Measurements from ENCODE around the gene ATG12.
"Not testable (repeated sequence)": the region's sequence is repeated elsewhere in the genome, so short reads cannot be mapped to it uniquely, and the experiment has no call there.

The ATG12 gene

DNA sequence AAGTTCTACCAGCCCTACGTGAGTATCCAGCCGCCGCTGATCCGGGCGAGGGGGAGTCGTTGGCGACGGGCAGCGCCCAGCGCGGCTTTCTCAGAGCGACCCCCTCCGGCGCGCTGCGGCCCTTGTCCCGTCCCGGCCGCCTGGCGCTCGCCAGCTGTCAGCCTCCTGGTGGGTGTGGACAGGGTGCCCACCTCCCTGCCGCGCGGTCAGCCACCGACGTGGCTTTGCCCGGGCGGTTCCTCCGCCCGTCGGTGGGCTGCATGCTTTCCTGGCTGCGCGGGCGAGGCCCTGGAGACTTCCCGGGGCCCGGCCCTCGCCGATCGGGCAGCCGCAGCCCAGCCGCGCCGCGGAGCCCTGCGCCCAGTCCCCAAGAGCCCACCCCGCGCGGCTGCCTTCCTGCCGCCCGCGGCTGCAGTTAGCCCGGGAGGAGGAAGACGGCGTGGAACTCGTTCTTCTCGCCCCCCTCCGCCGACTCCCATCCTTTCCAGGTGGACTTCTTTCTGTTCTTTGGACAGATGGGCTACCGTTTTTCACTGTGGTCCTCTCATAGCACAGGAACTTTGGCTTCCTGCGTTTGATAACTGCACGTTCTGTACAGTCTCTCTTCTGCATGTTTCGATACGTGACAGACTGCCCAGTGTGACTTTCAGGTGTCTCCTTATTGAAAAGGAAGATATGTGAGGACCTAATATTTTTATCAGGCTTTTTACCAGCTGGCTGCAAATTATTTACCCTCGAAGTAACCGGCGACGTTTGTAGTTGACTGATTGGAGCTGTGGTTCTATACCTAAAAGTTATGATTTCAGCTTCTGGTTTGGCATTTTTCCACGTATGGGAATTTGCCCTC is 947 bp upstream of the ATG12 start:
- DNase-seq, result peak; percentile 43

DNA sequence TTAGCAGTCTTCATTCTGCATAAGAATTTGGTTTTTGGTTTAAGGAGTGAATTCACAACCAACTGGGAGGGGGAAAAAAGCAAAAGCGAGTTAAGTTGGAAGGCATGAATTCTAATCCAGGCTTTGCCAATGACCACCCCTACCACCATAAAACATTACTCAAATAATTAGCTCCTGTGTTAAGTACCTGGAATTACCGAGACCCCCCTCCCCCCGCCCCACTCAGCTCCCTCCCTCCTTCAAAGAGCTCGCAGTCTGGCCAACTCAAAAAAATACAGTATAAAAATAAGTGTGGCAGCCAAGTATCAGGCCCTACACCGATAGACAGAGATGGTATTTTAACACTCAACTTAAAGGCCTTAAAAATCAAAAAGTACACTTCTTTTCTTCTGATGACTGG is 492 bp downstream of the ATG12 start:
- no peak for DNase-seq

DNA sequence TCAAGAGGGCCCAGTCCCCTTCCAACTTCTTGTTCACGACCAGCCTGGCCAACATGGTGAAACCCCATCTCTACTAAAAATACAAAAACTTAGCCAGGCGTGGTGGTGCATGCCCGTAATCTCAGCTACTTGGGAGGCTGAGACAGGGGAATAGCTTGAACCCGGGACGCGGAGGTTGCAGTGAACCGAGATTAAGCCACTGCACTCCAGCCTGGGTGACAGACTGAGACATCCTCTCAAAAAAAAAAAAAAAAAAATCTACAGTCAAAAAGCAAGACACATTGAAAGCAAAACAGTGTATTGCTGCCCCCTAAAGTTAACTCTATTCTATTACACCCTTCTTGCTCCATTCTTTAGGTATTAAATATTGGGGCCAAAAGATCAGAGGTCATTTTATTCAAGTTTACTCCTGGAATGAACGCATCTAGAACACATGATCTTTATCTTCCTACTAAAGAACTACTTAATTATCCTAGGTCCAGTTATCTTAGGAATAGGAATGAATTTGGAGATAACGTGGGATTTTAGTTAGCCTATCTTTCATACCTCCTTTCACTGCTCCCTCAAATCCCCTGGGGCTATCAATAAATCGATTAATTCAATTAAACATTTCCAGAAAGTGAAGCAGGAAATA is 2.4 kb downstream of the ATG12 start:
- DNase-seq, result no peak

DNA sequence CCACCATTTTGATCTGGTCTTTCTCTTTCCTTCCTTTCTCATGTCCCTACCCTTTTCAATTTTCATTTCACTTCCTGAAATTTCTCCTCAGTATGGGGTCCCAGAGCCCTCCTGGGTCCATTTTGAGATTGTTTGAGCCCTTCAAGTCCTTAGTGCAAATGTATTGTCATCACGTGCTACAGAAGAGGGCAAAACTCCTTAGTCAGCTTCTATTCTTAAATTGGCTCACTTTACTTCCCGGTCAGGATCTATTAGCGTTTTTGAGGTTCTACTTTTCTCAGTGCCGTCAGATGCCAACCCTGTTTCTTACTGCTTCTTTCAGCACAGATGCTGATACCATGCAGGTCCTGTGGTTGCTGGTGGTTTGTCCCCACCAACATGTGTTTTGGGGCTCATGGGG is 5.9 kb downstream of the ATG12 start:
- DNase-seq, result no peak

DNA sequence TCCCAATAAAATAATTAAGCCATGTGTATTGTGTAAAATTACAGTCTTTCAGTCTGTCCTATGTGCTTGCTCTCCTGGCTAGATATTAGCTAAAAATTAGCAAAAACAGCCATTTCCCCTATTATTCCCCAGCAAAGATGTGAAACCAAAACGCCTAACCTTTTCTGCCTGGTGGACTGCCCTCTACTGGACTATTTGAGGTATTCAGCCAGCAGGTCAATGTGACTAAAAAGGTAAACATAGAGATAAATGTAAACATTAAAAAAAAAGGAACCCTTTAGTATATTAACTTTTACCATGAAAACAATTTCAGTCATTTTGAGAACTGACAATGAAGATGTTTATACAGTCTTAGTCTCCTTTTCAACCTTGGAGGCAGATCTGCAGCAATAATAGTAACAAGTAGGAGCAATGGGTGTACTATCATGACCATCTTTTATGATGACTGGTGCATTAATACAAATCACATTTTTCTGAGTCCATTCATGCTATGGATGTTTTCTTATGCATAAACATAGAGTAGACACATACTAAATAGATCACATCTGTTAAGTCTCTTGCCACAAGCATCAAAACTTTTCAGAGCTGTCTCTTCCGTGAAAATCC is 10.1 kb downstream of the ATG12 start:
- DNase-seq, result no peak

DNA sequence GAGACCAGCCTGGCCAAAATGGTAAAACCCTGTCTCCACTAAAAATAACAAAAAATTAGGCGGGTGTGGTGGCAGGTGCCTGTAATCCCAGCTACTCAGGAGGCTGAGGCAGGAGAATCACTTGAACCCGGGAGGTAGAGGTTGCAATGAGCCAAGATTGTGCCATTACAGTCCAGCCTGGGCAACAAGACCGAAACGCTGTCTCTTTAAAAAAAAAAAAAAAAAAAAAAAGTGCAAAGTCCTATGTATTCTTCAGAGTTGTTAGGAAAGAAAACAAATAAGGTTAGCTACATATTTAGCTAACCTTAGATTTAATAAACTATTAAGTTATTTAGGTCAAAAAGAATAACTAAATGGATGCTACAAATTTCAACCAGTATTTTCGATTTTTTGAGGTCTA is 11.5 kb downstream of the ATG12 start:
- DNase-seq, result no peak

DNA sequence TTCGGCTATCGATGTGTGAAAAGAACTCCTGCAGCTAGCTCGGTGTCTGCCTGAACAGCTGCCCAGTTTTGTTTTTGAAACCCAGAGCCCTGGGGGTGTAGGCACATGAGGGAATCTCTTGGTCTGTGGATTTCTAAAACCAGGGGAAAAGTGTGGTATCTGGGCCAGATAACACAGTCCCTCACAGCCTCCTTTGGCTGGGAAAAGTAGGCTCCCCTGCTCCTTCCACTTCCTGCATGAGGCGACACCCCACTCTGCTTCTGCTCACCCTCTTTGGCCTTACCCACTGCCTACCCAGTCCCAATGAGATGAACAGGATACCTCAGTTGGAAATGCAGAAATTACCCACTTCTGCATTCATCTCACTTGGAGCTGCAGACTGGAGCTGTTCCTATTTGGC is 15.4 kb downstream of the ATG12 start:
- no peak for DNase-seq

DNA sequence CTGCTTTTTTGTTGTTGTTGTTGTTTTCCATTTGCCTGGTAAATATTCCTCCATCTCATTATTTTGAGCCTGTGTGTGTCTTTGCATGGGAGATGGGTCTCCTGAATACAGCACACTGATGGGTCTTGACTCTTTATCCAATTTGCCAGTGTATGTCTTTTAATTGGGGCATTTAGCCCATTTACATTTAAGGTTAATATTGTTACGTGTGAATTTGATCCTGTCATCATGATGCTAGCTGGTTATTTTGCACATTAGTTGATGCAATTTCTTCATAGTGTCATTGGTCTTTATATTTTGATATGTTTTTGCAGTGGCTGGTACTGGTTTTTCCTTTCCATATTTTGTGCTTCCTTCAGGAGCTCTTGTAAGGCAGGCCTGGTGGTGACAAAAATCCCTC is 16.4 kb downstream of the ATG12 start:
- DNase-seq, result not testable (repeated sequence)

DNA sequence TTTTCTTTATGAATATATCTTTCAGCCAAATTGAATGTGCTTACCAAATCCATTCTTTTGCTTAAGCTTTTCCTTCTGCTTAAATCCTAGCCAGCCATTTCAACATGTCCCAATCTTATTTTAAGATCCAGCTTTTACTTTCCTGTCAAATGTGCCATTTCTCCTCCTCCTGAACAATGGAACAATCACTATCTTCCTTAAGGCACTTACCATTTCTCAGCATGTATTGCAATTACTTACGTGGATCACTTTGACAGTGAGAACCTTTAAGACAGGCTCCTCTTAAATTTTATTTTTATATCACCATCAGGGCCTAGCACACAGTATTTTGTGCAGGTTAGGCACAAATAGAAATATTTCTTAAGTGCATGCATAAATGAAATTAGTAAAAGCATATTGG is 20.5 kb downstream of the ATG12 start:
- DNase-seq, result no peak

DNA sequence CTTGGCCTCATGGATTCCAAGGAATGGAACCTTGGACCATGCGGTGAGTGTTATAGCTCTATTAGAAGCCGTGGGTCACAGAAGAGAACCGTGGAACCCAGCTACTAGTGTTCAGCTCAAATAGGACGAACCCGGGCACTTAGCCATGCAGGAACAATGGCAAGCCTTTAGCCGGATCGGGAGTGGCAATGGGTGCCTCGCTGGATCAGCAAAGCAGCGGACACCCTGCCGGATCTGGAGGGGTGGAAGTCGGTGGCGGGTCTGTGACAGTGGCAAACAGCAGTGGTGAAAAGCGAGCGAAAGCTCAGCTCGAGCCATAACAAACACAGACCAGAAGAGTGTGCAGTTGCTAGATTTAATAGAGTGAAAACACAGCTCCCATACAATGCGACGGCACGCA is 22.5 kb downstream of the ATG12 start:
- no peak for DNase-seq

DNA sequence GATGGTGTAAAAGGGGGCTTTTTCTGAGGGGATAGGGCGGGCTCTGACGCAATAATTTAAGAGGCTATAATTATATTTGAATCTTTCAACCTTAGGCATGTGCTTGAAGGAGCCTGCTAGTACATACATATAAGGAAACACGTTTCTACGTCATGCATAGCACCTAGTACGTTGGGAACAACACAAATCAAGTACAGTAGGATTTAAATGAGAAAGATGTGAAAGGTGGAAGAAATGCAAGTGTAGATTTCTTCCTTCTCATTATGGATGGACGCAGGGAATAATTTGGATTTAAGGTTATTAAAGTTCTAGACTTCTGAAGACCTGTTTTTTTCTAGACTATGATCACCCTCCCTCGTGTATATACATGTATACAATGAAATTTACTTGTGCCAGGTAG is 24.0 kb downstream of the ATG12 start:
- DNase-seq, result no peak

DNA sequence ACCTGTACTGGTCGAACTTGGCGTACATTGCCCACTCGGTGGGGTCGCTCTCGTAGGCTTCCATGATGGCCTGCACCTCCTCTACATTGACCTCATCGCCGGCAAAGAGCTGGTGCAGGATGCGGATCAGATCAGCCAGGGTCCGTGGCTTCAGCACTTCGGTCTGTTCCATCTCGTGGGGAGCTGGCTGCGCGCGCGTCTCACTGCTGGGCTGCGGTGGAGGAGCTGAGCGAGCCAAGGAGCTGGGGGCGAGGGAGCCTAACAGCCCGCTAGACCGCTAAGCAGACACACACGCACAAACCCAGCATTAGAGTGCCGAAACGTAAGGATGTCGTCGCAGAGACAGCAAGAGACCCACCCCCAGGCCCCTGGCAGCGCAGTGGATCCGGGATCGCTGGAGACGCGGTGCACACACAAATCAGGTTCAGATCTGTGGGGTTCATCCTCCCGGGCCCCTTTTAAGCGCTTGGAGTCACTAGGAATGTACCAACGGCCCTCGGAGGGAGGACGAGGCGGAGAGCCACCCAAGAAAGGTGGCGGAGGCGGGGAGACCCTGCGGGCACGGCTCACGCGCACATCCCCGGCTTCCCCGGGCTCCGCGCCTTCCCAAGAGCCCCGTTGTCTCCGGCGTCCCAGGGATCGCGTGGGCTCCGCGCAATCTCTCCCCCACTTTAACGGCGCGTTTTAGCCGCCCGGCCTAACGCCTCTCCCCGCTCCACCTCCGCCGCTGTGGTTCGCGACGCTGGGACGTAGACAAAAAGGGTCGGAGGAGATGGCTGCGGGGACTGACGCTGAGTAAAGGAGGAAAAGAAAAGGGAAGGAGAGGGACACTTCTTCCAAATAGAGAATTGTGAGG is 24.9 kb downstream of the ATG12 start, which contains the start of gene CDO1:
Gene CDO1, minus strand, starts transcription at position 434 of the 856 bp plus-strand sequence. Its CDS starts 262 bp downstream, at position 172.
- no peak for DNase-seq

DNA sequence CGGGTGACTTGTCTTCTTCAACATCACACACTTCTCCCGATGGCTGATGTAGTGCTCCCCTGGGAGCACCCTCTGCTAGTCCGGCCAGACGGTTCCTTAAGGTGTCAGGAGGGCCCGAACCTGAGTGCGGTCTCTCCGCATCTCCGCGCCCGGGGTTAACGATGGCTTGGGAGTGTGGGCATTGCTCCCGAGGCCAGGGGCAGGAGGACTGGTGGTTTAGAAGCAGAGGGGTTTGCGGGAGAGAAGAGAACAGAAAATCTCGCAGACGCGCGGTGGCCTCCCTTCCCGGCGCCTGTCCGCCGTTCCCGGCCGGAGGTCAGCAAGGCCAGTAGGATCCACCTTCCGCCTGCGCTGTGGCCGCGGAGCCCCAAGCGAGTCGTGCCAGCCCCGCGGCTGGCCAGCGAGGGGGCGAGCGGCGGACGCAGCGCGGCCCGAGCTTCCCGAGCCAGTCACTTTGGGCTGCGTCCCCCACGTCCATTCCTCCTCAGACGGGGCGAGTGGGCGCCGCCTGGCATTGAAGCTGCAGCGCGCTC is 25.6 kb downstream of the ATG12 start:
- no peak for DNase-seq

DNA sequence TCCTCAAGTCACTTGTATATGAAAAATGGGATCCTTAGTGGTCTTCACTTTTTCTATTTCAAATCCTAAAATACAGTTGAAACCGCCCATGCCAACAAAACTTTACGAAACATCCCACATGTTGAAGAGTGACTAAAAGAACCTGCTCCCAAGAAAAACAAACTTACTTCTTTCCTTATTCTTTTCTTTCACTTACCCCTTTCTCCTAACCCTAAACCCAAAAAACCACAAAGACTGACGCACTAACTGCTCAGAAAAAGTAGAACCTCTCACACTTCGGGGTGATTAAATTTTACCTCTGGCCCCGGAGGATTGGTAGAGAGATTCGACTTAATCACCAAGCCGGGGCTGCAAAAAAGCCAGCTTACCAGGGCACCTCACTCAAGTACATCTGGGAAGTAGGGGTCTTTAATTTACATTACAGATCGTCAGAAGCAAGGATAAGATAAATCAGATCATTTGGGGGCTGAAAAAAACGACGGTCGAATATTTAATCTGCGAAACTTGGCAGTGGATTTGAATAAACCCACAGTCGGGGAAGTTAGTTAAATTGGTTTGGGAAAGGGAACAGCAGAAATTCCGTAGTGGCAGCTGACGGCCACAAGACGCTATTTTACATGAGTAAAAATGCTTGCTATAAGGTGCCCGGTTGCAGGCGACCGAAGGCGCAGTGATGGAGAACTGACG is 26.2 kb downstream of the ATG12 start:
- no peak for DNase-seq

DNA sequence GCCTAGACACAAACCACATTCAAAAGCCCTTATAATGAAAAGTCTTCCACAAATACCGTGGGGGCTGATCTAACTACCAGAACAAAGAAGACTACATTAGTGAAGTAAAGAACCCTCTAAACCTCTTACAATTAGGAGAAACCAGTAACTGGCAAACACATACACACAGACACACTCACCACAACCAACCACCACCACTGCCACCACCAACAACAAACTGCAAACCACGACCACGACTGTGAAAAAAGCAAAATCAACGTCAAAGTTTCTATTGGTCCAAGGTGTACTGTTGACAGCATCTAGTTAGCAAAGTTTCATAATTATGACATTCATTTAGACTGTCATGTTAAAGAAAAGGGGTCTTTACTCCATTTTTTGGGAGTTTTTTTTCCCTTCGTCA is 27.6 kb downstream of the ATG12 start:
- no peak for DNase-seq

DNA sequence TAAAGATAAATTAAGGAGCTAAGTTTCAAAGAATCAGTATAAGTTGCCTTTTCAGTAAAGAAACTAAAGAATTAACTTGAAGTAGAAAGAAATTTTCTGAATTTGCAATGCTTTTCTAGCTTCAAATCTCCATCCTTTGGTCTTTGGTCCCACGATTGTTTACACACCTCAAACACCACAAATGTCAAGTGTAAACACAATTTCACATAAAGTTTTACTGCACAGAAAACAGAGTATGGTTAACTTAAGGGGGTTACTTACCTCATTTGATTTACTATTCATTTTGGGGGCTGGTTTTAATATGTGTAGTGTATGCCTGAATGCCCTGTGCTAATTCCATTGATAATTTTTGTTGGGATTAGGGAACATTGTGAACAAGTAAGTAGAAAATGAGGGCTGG is 29.0 kb downstream of the ATG12 start:
- DNase-seq, result no peak

DNA sequence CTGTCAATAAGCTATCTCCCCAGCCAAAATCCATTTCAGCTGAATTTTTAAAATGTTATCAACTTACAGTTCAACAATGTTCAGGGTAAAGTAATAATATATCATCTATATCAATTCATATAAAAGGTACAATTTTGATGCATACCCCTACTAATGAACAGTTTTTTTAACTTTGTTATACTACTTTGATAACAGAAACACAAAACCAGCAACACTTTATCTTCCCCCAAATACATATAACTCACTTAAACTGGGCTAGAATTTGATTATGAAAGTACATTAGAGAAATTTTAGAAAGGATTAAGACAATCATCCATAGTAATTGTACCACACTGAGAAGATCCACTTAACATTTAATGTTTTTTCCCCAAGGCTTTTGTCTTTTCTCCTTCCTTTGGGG is 30.0 kb downstream of the ATG12 start:
- DNase-seq, result no peak

DNA sequence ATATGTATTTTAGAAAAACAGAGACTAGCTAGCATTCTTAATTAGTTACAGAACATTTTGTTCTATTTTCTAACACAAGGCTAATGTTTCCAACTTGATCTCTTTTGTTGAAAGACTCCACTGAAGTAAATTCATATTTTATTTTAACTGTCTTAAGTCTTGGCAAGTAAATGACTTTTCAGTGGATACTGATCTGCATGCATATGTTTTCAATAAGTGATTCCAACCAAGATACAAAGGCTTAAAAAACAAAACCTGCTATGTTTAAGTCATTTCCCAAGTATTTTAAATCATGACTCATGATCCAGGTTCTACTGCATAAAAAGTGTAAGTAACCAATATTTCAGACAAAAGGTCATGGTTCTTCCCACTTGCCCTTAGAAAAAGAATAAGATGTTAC is 30.6 kb downstream of the ATG12 start:
- DNase-seq, result no peak

DNA sequence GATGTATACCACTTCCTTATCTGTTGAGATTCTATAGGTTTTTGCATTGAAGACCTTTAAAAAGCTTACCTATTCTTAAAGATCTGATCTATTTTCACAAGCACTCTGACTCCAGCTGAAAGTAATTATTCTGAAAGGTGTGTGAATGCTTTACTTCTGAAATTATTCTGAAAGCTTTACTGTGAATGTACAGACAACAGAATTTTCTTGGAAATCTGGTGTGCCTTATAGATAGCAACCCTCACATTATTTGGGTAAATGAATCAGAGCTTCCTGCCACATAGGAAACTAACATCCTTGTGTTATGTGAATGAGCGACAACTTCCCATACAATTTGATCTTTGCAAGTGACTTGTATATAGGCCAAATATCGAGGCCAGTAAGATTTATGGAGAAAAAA is 31.4 kb downstream of the ATG12 start:
- no peak for DNase-seq

DNA sequence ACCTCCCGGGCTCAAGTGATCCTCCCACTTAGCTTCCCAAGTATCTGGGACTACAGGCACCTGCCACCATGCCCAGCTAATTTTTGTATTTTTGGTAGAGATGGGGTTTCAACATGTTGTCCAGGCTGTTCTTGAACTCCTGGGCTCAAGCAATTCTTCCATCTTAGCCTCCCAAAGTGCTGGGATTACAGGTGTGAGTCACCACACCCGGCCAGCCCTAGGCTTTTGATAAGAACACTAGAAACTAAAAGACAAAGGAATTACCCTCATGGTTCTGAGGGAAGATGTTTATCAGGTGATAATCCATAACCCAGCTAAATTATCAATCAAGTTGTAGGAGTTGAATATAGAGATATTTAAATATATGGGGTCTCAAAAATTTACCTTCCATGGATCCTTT is 33.3 kb downstream of the ATG12 start:
- DNase-seq, result not testable (repeated sequence)

DNA sequence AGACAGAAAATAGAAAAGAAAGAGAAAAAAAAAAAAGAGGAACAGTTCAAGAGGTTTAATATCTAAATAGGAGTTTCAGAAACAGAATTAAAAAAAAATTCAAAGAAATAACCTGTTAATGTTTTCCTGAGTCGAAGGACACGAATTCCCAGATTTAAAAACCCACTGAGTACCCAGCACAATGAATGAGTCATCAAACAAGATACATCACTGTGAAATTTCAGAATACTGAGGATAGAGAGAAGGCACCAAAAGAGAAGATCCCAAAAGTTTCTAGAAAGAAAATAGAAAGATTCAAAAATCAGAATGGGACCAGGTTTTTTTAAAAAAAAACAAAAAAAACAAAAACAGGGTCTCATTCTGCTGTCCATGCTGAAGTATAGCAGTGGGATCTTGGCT is 33.7 kb downstream of the ATG12 start:
- DNase-seq, result no peak

DNA sequence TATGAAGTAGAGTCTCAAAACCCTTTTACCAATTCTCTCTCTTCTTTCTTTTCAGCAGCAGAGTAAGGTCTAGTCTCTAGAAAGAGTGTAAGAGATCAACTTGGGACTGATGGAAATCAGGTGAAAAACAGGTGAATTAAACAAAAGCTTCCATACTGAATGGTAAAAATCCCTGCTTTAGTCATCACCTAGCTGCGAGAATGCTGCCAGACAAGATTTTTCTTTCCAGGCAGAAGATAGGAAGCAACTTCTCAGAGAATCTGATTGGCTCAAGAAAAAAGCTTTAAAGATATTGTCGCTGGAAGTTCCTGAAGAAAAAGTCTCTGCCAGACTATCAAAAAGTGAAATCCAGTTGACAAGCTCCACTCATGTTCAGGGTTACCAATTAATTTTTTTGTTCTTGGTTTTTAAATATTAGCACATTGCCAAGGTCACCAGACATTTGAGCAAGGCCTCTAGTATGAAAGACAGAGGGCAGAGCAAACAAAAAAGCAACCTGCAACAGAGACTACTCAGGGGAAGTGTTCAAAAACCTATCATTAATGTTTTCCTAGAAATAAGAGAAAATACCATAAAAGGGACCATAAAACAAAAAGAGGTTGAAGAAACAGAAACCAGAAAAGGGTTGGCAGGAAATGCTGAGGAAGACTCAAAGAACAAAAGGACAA is 34.2 kb downstream of the ATG12 start:
- no peak for DNase-seq

All from NCI-H2171 (cell line).